Adrenal gland (tissue), 12 donors: ENCODE data around the gene PSAP. TPM values are rescaled to one million over a fixed set of nuclear protein-coding genes. Genes with fewer than 3 reads are reported as not detected.

ENCODE experiments used
- DNase-seq, 7 donors: peaks; one replicate each; pipeline ENCODE4 v3.0.0-alpha.2; 2019 to 2020
- H3K27ac ChIP-seq, 5 donors: fragments of 200-600 bp; sonication (generic) in 4 of 5; 1 replicate in 3 of 5; 2 replicates in 2 of 5; pipeline versions ENCODE4 v1.5.1 to v1.8.0; 2016 to 2020; ENCODE audit warnings: mild to moderate bottlenecking in 1 of 5
- H3K27me3 ChIP-seq: fragments of 200-600 bp; 2 replicates; pipeline ENCODE4 v1.8.0; 2021
- H3K36me3 ChIP-seq, 2 donors: fragments of 200-600 bp; replicated peaks in 1 of 2; 1 replicate in 1 of 2; 2 replicates in 1 of 2; pipeline versions ENCODE4 v1.5.1 to v1.8.0; 2018 to 2022
- H3K4me1 ChIP-seq, 2 donors: fragments of 200-600 bp; replicated peaks in 1 of 2; 1 replicate in 1 of 2; 2 replicates in 1 of 2; pipeline versions ENCODE4 v1.5.1 to v1.8.0; 2018 to 2021
- H3K4me3 ChIP-seq, 4 donors: fragments of 200-600 bp; sonication (generic) in 3 of 4; one replicate each; pipeline ENCODE4 v1.5.1; 2016 to 2018
- H3K9me3 ChIP-seq, 3 donors: fragments of 200-600 bp; sonication (generic) in 1 of 3; replicated peaks in 1 of 3; 1 replicate in 2 of 3; 2 replicates in 1 of 3; pipeline versions ENCODE4 v1.5.1 to v1.8.0; 2016 to 2021
- CTCF ChIP-seq, 6 experiments: fragments of 450-650 bp in 4 of 6; fragments of 200-600 bp in 2 of 6; sonication (generic) in 1 of 6; IDR thresholded peaks; 1 replicate in 5 of 6; 2 replicates in 1 of 6; pipeline versions ENCODE4 v1.5.1 to v1.8.0; 2016 to 2021; ENCODE audit warnings: antibody characterized with exemption in 6 of 6, mild to moderate bottlenecking in 2 of 6, moderate library complexity in 1 of 6
- POLR2A ChIP-seq, 2 donors: fragments of 450-650 bp; IDR thresholded peaks; one replicate each; pipeline ENCODE4 v1.6.1; 2017; ENCODE audit warnings: antibody characterized with exemption in 2 of 2, mild to moderate bottlenecking in 2 of 2, moderate library complexity in 1 of 2
- WGBS, 4 donors: extraction: QIAGEN DNeasy Blood & Tissue Kit in 2 of 4; methylation state at CpG; one replicate each; pipeline versions ENCODE4 v1.1.5 to v1.1.7; 2013 to 2017; 5-methylcytosine and 5-hydroxymethylcytosine counted together
- intact Hi-C, 2 donors: fragments of 100-400 bp; cut with DNase I; formaldehyde crosslinking; loops; one replicate each; pipeline versions ENCODE4 v1.14.1 to v1.15.0; 2022 to 2023
- polyA plus RNA-seq, 3 donors: library from polyadenylated mRNA; stranded (reverse); fragments of 200-250 nt in 2 of 3; fragments of 350-450 nt in 1 of 3; fragmentation: Illumina TruSeq in 1 of 3; extraction: RNeasy Lipid Tissue Mini Kit (QIAGEN cat#74804) in 1 of 3; gene quantifications; one replicate each; pipeline ENCODE4 v1.2.3, GENCODE V29; 2013 to 2014
- total RNA-seq, 9 donors: library from RNA; depleted of rRNA in 4 of 9; stranded (reverse); fragments of >200 nt in 4 of 9; fragments of 120-200 nt in 1 of 9; fragmentation: NEBNext Ultra II Directional in 1 of 9; extraction: Animal tissue kit (Norgen Biotek cat#: 25700) in 1 of 9; gene quantifications; one replicate each; pipeline versions ENCODE4 v1.1.0 to v1.2.4, GENCODE V29; 2013 to 2023
- donor health status: healthy with polysubstance abuse.
- donor health status: Bipolar disorder and iron deficiency.
- donor health status: DM: yes; HTN: yes; CAD: no.
- donor health status: DM: no; HTN: no; CAD: no.
- donor health status: DM: no; HTN: no; CAD: no.
- donor health status: DM: yes; HTN: yes; CAD: no.

The PSAP gene
- total and polyA plus RNA-seq, 12 donors: 623 to 3,452 (median 2,140) TPM

GRCh38 chr10:71864911-71865361 is 13.9 kb upstream of the PSAP start:
- Histone ChIP-seq H3K4me1 (peaks cover 26 to 33% of the 10 kb centered on the region in 2 donors), H3K27me3 (no peaks in the 10 kb centered on the region), H3K9me3 (no peaks in the 10 kb centered on the region), H3K27ac (no peak overlapping the region), H3K4me3 (no peak overlapping the region), H3K36me3 (no peaks in the 10 kb centered on the region)
- TF ChIP-seq POLR2A (IDR thresholded peaks at IDR 0.05): no peak
- TF ChIP-seq CTCF (IDR thresholded peaks at IDR 0.05): no peak
- DNase-seq: peak in 1 of 7 donors; percentile 16
- 76 to 79% (median 76%) methylated on average over 5 of the region's 5 CpGs for WGBS, 4 donors
- intact Hi-C loops: no loop called here

- Histone ChIP-seq H3K27me3 (no peaks in the 10 kb centered on the region), H3K36me3 (no peaks in the 10 kb centered on the region), H3K27ac (peak overlapping the region in 1 of 5 donors; percentile 99), H3K4me3 (no peak overlapping the region), H3K9me3 (no peaks in the 10 kb centered on the region), H3K4me1 (peaks cover 29 to 35% of the 10 kb centered on the region in 2 donors)
- no peak for DNase-seq
- intact Hi-C loops: no loop called here
- TF ChIP-seq CTCF (IDR thresholded peaks at IDR 0.05): no peak
- TF ChIP-seq POLR2A (IDR thresholded peaks at IDR 0.05): no peak
- WGBS, 4 donors: 75 to 91% (median 90%) methylated on average over 6 of the region's 6 CpGs
Observed at GRCh38 chr10:71863203-71863602, 12.2 kb upstream of the PSAP start.

GRCh38 chr10:71860243-71861029 is 9.4 kb upstream of the PSAP start:
- Histone ChIP-seq H3K9me3 (no peaks in the 10 kb centered on the region), H3K27me3 (no peaks in the 10 kb centered on the region), H3K4me3 (no peak overlapping the region), H3K4me1 (peaks cover 27 to 30% of the 10 kb centered on the region in 2 donors), H3K27ac (peak overlapping the region; percentile 86 to 99 (median 97)), H3K36me3 (no peaks in the 10 kb centered on the region)
- peak; percentile 93 to 100 (median 99) for DNase-seq
- intact Hi-C loops: no loop called here
- TF ChIP-seq CTCF (IDR thresholded peaks at IDR 0.05) (no peak), POLR2A (IDR thresholded peaks at IDR 0.05) (peak in 1 of 2 donors; percentile 89)
- 0 to 24% (median 21%) methylated on average over 1 to 11 of the region's 11 CpGs for WGBS, 4 donors

GRCh38 chr10:71857934-71858890 is 7.2 kb upstream of the PSAP start:
- Histone ChIP-seq H3K4me3 (no peak overlapping the region), H3K9me3 (no peaks in the 10 kb centered on the region), H3K4me1 (peaks cover 27 to 30% of the 10 kb centered on the region in 2 donors), H3K27me3 (no peaks in the 10 kb centered on the region), H3K36me3 (no peaks in the 10 kb centered on the region), H3K27ac (peak overlapping the region in 1 of 5 donors; percentile 99)
- DNase-seq: peak in 5 of 7 donors; percentile 52 to 77 (median 71)
- WGBS, 4 donors: 84 to 95% (median 87%) methylated on average over 12 of the region's 12 CpGs
- intact Hi-C loops: no loop called here
- TF ChIP-seq CTCF (IDR thresholded peaks at IDR 0.05): no peak
